Type B pancreatic cell (in vitro differentiated cells): ENCODE measurements around the gene ROR2. TPM values are rescaled to one million over a fixed set of nuclear protein-coding genes. Genes with fewer than 3 reads are reported as not detected.

Source experiments
- DNase-seq: peaks from one replicate; pipeline ENCODE4 v3.0.0; 2021; ENCODE audit warnings: mixed read lengths; ENCODE audit not compliant: unreplicated experiment; ENCODE audit errors: extremely low spot score
- H3K27ac Mint-ChIP-seq: 2 replicates; pipeline ENCODE4 v1.8.0; 2021; ENCODE audit warnings: mild to moderate bottlenecking, mixed read lengths
- H3K27me3 Mint-ChIP-seq: 2 replicates; pipeline ENCODE4 v1.8.0; 2021; ENCODE audit warnings: mixed read lengths
- H3K36me3 Mint-ChIP-seq: 2 replicates; pipeline ENCODE4 v1.8.0; 2021; ENCODE audit warnings: mixed read lengths
- H3K4me1 Mint-ChIP-seq: one replicate; pipeline ENCODE4 v1.8.0; 2021; ENCODE audit warnings: mixed read lengths; ENCODE audit not compliant: unreplicated experiment
- H3K4me3 Mint-ChIP-seq: 2 replicates; pipeline ENCODE4 v1.8.0; 2021; ENCODE audit warnings: mild to moderate bottlenecking, mixed read lengths
- H3K9me3 Mint-ChIP-seq: 2 replicates; pipeline ENCODE4 v1.8.0; 2021; ENCODE audit warnings: mixed read lengths
- total RNA-seq: library from RNA; stranded (reverse); gene quantifications from 2 replicates; pipeline ENCODE4 v1.2.1, GENCODE V29; 2021; ENCODE audit warnings: low replicate concordance
- TF ChIP-seq, protein P1 (sequence below): fragments of 200-600 bp; sonication (generic); conservative IDR thresholded peaks from 2 replicates; pipeline ENCODE4 v1.5.0; 2021; ENCODE audit warnings: antibody characterized with exemption, mild to moderate bottlenecking

The ROR2 gene
- total RNA-seq, 1 donor from 2014 or later, result 48.9 TPM

DNA sequence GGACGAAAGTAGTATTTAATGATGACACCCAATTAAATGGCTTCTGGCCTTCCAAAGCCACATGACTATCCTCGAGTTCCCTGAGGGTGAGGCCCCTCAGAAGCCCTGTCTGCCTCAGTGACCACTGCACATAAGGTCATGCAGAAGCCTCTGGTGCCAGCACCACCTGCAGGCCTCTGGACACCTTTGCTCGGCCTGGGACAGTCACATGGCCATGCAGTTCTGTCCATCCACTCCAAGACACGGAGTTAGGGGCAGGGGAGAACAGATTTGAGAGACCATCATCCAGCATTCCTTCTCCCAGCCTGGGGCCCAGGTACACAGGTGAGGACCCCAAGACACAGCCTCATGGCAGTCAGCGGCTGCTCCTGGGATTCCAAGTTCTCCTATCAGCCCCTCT is 145.0 kb downstream of the ROR2 start:
- Mint-ChIP-seq H3K36me3 (peaks cover 3% of the 10 kb centered on the region), H3K9me3 (no peaks in the 10 kb centered on the region), H3K4me1 (peaks cover 43% of the 10 kb centered on the region), H3K4me3 (no peak overlapping the region), H3K27ac (no peak overlapping the region), H3K27me3 (peaks cover 7% of the 10 kb centered on the region)
- no peak for DNase-seq
- TF ChIP-seq, protein P1, sequence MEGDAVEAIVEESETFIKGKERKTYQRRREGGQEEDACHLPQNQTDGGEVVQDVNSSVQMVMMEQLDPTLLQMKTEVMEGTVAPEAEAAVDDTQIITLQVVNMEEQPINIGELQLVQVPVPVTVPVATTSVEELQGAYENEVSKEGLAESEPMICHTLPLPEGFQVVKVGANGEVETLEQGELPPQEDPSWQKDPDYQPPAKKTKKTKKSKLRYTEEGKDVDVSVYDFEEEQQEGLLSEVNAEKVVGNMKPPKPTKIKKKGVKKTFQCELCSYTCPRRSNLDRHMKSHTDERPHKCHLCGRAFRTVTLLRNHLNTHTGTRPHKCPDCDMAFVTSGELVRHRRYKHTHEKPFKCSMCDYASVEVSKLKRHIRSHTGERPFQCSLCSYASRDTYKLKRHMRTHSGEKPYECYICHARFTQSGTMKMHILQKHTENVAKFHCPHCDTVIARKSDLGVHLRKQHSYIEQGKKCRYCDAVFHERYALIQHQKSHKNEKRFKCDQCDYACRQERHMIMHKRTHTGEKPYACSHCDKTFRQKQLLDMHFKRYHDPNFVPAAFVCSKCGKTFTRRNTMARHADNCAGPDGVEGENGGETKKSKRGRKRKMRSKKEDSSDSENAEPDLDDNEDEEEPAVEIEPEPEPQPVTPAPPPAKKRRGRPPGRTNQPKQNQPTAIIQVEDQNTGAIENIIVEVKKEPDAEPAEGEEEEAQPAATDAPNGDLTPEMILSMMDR, result no peak

- Mint-ChIP-seq H3K36me3 (peaks cover 3% of the 10 kb centered on the region), H3K27me3 (peaks cover 7% of the 10 kb centered on the region), H3K9me3 (no peaks in the 10 kb centered on the region), H3K4me3 (no peak overlapping the region), H3K27ac (no peak overlapping the region), H3K4me1 (peaks cover 46% of the 10 kb centered on the region)
- TF ChIP-seq, protein P1, result no peak
- DNase-seq, result no peak
Measured at GRCh38 chr9:91803970-91804752, 145.9 kb downstream of the ROR2 start.

DNA sequence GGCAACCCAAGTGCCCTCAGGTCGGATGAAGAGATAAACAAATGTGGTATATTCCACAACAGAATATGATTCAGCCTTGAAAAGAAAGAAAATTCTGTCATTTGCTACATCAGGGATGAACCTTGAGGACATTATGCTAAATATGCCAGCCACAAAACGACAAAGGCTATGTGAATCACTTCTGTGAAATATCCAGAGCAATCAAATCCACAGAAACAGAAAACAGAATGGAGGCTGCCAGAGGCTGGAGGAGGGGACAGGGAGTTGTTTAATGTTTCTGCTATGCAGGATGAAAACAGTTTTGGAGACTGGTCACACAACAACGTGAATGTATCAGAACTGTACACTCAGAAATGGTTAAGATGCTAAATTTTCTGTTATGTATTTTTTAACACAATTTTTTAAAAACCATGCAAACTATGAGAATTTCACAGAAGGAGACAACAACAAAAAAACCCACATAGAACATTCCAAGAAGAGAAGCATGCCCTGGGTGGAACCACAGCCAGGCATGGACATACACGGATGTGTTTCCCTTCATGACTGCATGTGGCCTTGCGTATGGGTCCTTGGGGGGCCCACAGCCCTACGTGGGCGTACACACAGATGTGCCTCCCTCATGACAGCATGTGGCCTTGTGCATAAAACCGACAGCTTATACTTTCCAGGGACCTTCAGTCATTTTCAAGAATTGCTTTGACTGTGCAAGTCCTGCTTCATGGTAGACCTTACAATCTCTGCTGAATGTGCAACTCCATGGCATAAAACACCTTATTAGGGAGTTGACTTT is 146.7 kb downstream of the ROR2 start:
- H3K4me3 Mint-ChIP-seq, result no peak overlapping the region
- TF ChIP-seq, protein P1, result no peak
- peaks cover 7% of the 10 kb centered on the region for H3K27me3 Mint-ChIP-seq
- peaks cover 3% of the 10 kb centered on the region for H3K36me3 Mint-ChIP-seq
- H3K4me1 Mint-ChIP-seq, result peaks cover 51% of the 10 kb centered on the region
- no peak for DNase-seq
- no peaks in the 10 kb centered on the region for H3K9me3 Mint-ChIP-seq
- H3K27ac Mint-ChIP-seq, result no peak overlapping the region

DNA sequence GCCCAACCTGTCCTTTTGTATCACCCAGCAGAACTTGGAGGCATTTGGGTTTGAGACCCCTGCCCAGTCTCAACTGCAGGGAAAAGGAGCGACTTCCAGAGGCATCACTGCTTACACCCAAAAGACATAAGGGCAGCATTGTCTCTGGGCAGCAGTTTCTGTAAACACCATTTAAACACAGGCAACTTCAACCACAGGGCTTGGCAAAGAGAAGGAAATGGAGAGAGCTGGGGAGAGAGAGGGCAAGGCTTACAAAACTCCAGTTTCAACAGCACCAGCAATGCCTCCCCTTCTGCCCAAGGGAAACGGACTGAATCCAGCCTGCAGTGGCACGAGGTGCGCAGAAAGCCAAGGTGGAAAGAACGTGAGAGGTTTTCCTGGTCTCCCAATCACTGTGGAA is 147.6 kb downstream of the ROR2 start:
- H3K4me1 Mint-ChIP-seq, result peaks cover 44% of the 10 kb centered on the region
- H3K27ac Mint-ChIP-seq, result no peak overlapping the region
- peaks cover 3% of the 10 kb centered on the region for H3K27me3 Mint-ChIP-seq
- DNase-seq, result no peak
- no peaks in the 10 kb centered on the region for H3K9me3 Mint-ChIP-seq
- H3K4me3 Mint-ChIP-seq, result no peak overlapping the region
- TF ChIP-seq, protein P1, result no peak
- H3K36me3 Mint-ChIP-seq, result no peaks in the 10 kb centered on the region

DNA sequence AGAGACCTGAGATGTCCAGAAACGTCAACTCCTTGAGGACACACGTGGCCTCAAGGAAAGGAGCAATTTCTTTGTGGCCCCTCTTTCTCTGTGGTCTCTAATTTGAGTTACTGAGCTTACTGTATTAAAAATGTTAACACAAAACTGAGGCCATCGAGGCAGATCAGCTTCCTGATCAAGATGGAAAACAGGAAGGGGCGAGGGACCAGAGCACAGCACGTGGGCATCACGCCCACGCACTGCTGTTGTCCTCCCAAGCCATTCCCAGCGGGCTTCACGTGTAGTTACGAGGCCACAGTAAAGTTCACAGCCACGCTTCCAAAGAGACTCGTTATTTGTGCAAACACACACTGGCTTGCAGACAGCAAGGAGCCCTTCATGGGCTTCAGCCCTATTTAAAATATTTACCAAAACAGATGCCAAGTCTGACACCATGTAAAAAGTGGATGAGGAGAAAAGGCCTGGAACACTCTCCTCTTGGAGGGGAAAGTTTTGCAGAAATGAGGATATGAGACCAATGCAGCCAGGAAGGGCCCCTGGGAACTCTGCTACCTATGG is 149.5 kb downstream of the ROR2 start:
- Mint-ChIP-seq H3K27me3 (peaks cover 3% of the 10 kb centered on the region), H3K27ac (no peak overlapping the region), H3K4me1 (peaks cover 54% of the 10 kb centered on the region), H3K36me3 (no peaks in the 10 kb centered on the region), H3K4me3 (no peak overlapping the region), H3K9me3 (no peaks in the 10 kb centered on the region)
- TF ChIP-seq, protein P1, result no peak
- DNase-seq, result no peak
